Hematopoietic multipotent progenitor cell treated with erythropoietin and hydrocortisone succinate and interleukin-3 and kit ligand, for 17 days (in vitro differentiated cells): Measurements from ENCODE around the gene RBM10.

Experiments used
- DNase-seq: peaks from one replicate; pipeline ENCODE4 v3.0.0-alpha.2; 2015; ENCODE audit warnings: low spot score

RBM10 gene

GRCh38 chrX:47235691-47236103, 90.7 kb downstream of the RBM10 start:
- no peak for DNase-seq
